ENCODE results near the gene RNF225.
"Not testable (repeated sequence)": the region's sequence is repeated elsewhere in the genome, so short reads cannot be mapped to it uniquely, and the experiment has no call there.

The RNF225 gene

GRCh38 chr19:58395220-58395978 lies at the start of gene RNF225:
TSS of gene RNF225 (plus strand) at chr19:58395656. CDS start at chr19:58396090, 434 bp downstream.
- DNase-seq = no peak

GRCh38 chr19:58346961-58347929 lies 48.2 kb upstream of the RNF225 start:
- DNase-seq = peak; percentile 19 to 76

- not testable (repeated sequence) for DNase-seq
Observed at GRCh38 chr19:58348080-58348479, 47.4 kb upstream of the RNF225 start.

GRCh38 chr19:58349590-58349989 lies 45.9 kb upstream of the RNF225 start:
- DNase-seq = no peak

GRCh38 chr19:58350001-58350861 lies 45.2 kb upstream of the RNF225 start:
- no peak for DNase-seq

- DNase-seq = no peak
Observed at GRCh38 chr19:58350871-58351557, 44.4 kb upstream of the RNF225 start.

- no peak for DNase-seq
Observed at GRCh38 chr19:58351558-58351878, 43.9 kb upstream of the RNF225 start.

- no peak for DNase-seq
Observed at GRCh38 chr19:58351990-58352755, 43.3 kb upstream of the RNF225 start.

GRCh38 chr19:58352760-58353671 lies 42.4 kb upstream of the RNF225 start, which contains the start of gene A1BG:
TSS of gene A1BG (minus strand) at chr19:58353492. CDS start at chr19:58353437, 55 bp downstream.
- no peak for DNase-seq

GRCh38 chr19:58353717-58354477 lies 41.6 kb upstream of the RNF225 start:
- DNase-seq = no peak

- DNase-seq = no peak
Observed at GRCh38 chr19:58354478-58355030, 40.9 kb upstream of the RNF225 start.

- DNase-seq = no peak
Observed at GRCh38 chr19:58355215-58355796, 40.1 kb upstream of the RNF225 start.

GRCh38 chr19:58355908-58356765 lies 39.3 kb upstream of the RNF225 start:
- DNase-seq = no peak

GRCh38 chr19:58356766-58357480 lies 38.5 kb upstream of the RNF225 start:
- DNase-seq = no peak

- no peak for DNase-seq
Observed at GRCh38 chr19:58357481-58358145, 37.8 kb upstream of the RNF225 start.

GRCh38 chr19:58361900-58362271 lies 33.6 kb upstream of the RNF225 start:
- no peak for DNase-seq

Measured in bone marrow (tissue), 2 donors.